ENCODE results near the gene TSPAN9. TPM values are rescaled to one million over a fixed set of nuclear protein-coding genes. Genes with fewer than 3 reads are reported as not detected.

TSPAN9 gene
- total and polyA plus RNA-seq, 4 donors: 27.6 to 40.1 (median 30.9) TPM

DNA sequence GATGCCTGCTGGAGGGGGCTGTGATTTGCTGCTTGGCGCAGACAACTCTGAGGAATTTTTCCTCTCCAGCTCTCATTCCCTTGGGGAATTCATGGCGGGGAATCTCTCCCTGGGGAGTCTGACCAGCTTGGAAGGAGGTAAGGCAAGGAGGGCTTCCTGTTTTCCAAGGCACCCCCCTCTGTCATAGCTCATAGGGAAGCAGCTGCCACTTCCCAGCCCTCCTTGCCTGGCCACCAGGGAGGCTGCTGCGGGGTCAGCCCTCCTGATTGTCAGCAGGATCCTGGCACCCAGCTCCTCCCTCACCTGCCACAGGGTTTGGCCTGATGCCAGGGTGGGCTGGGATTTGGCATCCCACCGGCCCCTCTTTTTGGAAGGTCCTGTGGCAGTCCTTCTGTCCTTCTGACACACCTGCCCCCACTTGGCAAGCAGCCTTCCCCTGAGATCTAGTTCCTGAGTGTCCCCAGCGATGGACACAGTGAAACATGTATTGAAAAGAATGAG, 74.9 kb downstream of the TSPAN9 start:
- H3K4me3 ChIP-seq (ENCODE audit: low read depth, low read length): no peak overlapping the region
- H3K36me3 ChIP-seq (ENCODE audit: control insufficient read depth, insufficient read depth, low read length): no peaks in the 10 kb centered on the region
- peak in 2 of 6 donors; percentile 45 to 67 for DNase-seq (ENCODE audit: low read depth in 4 of 6, low spot score in 6 of 6)
- H3K27me3 ChIP-seq (ENCODE audit: control insufficient read depth, insufficient read depth, low read length): no peaks in the 10 kb centered on the region
- H3K9me3 ChIP-seq (ENCODE audit: control insufficient read depth, insufficient read depth, low read length): no peaks in the 10 kb centered on the region
- peaks cover 66% of the 10 kb centered on the region for H3K4me1 ChIP-seq (ENCODE audit: control insufficient read depth, insufficient read depth, low read length)
- H3K27ac ChIP-seq (ENCODE audit: low read depth, low read length): peak overlapping the region; percentile 33
- 56% methylated on average over 2 of the region's 5 CpGs for WGBS (ENCODE audit: insufficient coverage)

DNA sequence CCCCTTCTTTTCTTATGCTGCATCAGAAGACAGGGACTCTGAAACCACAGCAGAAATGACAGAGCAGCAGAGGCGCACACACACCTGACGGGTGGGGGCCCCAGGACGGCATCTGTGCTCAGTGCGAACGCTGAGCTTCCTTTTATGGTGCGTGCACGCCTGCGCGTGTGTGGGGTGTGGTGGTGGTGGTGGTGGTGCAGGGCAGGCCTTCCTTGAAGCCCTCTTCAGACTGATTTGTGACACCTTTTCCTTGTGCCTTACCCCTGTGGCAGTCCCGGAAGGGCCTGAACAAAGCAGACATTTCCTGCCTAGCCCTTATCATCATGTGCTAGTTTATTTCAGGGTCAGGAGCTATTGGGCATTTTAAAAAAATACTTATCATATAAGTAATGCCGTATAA, 75.7 kb downstream of the TSPAN9 start:
- Histone ChIP-seq H3K9me3 (ENCODE audit: control insufficient read depth, insufficient read depth, low read length) (no peaks in the 10 kb centered on the region), H3K4me3 (ENCODE audit: low read depth, low read length) (no peak overlapping the region), H3K27ac (ENCODE audit: low read depth, low read length) (no peak overlapping the region), H3K4me1 (ENCODE audit: control insufficient read depth, insufficient read depth, low read length) (peaks cover 66% of the 10 kb centered on the region), H3K27me3 (ENCODE audit: control insufficient read depth, insufficient read depth, low read length) (no peaks in the 10 kb centered on the region), H3K36me3 (ENCODE audit: control insufficient read depth, insufficient read depth, low read length) (no peaks in the 10 kb centered on the region)
- no peak for DNase-seq (ENCODE audit: low read depth in 4 of 6, low spot score in 6 of 6)
- WGBS (ENCODE audit: insufficient coverage): 89% methylated on average over 9 of the region's 11 CpGs

DNA sequence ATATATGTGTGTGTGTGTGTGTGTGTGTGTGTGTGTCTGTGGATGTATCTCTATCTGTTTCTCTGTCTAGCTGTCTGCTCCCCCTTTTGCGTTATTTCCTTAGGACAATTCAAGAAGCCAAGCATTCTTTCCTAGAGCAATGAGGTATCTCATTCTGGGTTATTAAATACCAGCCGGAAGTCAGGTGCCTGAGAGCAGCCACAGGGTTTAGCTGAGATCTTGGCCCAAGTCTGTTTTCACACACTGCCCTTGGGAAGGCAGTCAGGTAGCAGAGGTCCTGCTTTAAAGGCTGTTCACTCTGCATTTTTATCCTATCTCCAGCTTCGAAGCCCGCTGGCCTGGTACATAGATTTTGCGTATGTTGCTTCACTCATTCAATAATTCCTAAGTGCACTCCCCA, 76.8 kb downstream of the TSPAN9 start:
- no peaks in the 10 kb centered on the region for H3K9me3 ChIP-seq (ENCODE audit: control insufficient read depth, insufficient read depth, low read length)
- H3K27me3 ChIP-seq (ENCODE audit: control insufficient read depth, insufficient read depth, low read length): no peaks in the 10 kb centered on the region
- no peaks in the 10 kb centered on the region for H3K36me3 ChIP-seq (ENCODE audit: control insufficient read depth, insufficient read depth, low read length)
- peaks cover 58% of the 10 kb centered on the region for H3K4me1 ChIP-seq (ENCODE audit: control insufficient read depth, insufficient read depth, low read length)
- no peak overlapping the region for H3K27ac ChIP-seq (ENCODE audit: low read depth, low read length)
- WGBS (ENCODE audit: insufficient coverage): 89% methylated on average over 4 of the region's 5 CpGs
- DNase-seq (ENCODE audit: low read depth in 4 of 6, low spot score in 6 of 6): no peak
- H3K4me3 ChIP-seq (ENCODE audit: low read depth, low read length): no peak overlapping the region

DNA sequence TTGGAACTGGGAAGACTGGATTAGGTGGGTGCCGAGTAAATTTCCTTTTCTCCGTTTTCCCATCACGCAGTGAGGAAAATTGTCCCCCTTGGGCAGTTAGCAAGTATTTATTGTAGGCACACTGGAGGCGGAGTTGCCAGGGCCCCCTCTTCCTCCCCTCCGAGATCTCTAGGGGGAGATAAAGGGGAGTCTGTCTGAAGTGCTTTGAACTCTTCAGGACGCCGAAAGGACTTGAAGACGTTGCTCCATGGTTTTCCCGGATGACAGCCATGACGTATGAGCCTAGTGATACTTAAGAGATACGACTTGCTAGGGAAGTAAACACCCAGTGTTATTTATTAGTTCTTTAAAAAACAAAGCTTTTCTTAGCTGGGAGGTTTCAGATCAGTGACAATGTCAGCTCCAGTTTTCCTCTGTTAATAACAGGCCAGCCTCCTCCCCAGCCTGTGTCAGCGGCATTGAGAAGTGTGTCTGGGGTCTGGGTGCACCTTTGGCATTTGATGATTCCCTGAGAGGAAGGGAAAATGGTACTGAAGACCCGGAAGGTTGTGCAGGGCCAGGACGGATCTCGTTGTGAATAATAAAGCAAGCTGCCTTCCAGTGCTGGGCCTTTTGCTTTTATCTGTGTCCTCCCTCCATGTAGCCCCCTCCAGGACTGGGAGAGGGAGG, 78.7 kb downstream of the TSPAN9 start:
- WGBS (ENCODE audit: insufficient coverage): no CpG with 5 or more reads among the region's 15 CpGs
- Histone ChIP-seq H3K4me3 (ENCODE audit: low read depth, low read length) (no peak overlapping the region), H3K4me1 (ENCODE audit: control insufficient read depth, insufficient read depth, low read length) (peaks cover 42% of the 10 kb centered on the region), H3K36me3 (ENCODE audit: control insufficient read depth, insufficient read depth, low read length) (no peaks in the 10 kb centered on the region), H3K9me3 (ENCODE audit: control insufficient read depth, insufficient read depth, low read length) (no peaks in the 10 kb centered on the region), H3K27ac (ENCODE audit: low read depth, low read length) (peak overlapping the region; percentile 45), H3K27me3 (ENCODE audit: control insufficient read depth, insufficient read depth, low read length) (no peaks in the 10 kb centered on the region)
- DNase-seq (ENCODE audit: low read depth in 4 of 6, low spot score in 6 of 6): peak in 1 of 6 donors; percentile 67

DNA sequence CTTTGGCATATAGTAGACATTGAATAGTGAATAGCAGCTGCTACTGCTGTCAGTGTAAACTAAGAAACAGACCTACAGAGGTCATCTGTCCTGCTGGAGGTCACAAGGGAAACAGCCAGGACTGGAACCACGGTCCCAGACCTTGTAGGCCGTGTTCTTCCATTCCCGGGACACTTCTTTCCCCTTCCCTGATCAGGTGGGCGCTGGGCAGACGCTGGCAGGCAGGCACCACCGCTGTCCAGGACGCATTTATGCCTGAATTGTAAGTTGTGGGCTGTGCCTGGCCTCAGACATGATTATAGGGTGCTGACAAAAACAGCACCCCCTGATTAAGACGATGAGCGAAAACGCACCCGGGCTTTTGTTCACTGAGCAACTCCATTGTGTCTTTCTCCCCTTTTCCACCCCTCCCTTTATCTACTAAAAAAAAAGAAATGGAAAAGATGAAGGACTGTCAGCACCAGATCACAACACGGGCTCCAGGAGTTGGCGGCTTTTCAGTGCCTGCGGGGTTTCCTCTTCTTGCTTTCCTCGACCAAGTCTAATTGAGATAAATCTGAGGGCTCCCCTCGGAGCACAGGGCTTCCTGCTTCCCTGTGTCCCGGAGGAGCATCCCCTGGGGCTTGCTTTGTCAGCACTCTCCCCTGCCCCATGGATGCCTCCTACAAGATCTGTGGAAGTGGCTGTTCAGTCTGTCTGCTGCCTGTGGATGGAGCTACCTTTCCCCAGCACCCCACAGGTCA, 80.6 kb downstream of the TSPAN9 start:
- H3K27ac ChIP-seq (ENCODE audit: low read depth, low read length): no peak overlapping the region

DNA sequence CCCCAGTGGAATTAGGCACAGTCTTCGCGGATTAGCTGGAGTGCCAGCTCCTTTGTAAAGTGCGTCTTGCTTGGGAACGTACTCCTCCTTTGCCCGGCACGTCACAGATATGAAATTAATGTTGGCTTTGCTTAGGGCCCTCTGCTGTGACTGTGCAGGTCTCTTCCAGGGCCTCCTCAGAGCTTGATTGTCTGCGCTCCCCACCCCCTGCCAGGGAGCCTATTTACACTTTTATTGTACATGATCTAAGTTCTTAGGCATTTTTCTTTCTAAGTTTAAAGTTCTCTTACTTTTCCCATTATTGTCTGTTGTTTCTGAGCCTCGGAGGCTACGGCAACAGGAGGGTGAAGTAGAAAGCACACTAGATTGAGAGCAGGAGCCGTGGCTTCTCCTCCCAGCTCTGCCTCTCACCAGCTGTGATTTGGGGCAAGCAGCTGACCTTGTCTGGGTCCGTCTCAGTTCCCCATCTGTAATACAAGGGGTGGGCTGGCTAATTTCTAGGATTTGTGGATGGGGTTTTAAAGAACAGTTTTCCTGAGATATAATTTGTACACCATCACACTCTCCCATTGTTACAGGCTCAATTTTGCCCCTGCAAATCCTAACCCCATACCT, 81.8 kb downstream of the TSPAN9 start:
- Histone ChIP-seq H3K4me1 (ENCODE audit: control insufficient read depth, insufficient read depth, low read length) (peaks cover 22% of the 10 kb centered on the region), H3K9me3 (ENCODE audit: control insufficient read depth, insufficient read depth, low read length) (peaks cover 3% of the 10 kb centered on the region), H3K4me3 (ENCODE audit: low read depth, low read length) (no peak overlapping the region), H3K27ac (ENCODE audit: low read depth, low read length) (peak overlapping the region; percentile 45), H3K36me3 (ENCODE audit: control insufficient read depth, insufficient read depth, low read length) (no peaks in the 10 kb centered on the region), H3K27me3 (ENCODE audit: control insufficient read depth, insufficient read depth, low read length) (no peaks in the 10 kb centered on the region)
- peak in 1 of 6 donors; percentile 50 for DNase-seq (ENCODE audit: low read depth in 4 of 6, low spot score in 6 of 6)
- WGBS (ENCODE audit: insufficient coverage): 68% methylated on average over 6 of the region's 11 CpGs

More for the DNA sequence above, 80.6 kb downstream of the TSPAN9 start:
- Histone ChIP-seq H3K4me1 (ENCODE audit: control insufficient read depth, insufficient read depth, low read length) (peaks cover 23% of the 10 kb centered on the region), H3K9me3 (ENCODE audit: control insufficient read depth, insufficient read depth, low read length) (peaks cover 3% of the 10 kb centered on the region), H3K36me3 (ENCODE audit: control insufficient read depth, insufficient read depth, low read length) (no peaks in the 10 kb centered on the region), H3K27me3 (ENCODE audit: control insufficient read depth, insufficient read depth, low read length) (no peaks in the 10 kb centered on the region), H3K4me3 (ENCODE audit: low read depth, low read length) (no peak overlapping the region)
- WGBS (ENCODE audit: insufficient coverage): 58% methylated on average over 7 of the region's 17 CpGs
- DNase-seq (ENCODE audit: low read depth in 4 of 6, low spot score in 6 of 6): peak in 1 of 6 donors; percentile 61

DNA sequence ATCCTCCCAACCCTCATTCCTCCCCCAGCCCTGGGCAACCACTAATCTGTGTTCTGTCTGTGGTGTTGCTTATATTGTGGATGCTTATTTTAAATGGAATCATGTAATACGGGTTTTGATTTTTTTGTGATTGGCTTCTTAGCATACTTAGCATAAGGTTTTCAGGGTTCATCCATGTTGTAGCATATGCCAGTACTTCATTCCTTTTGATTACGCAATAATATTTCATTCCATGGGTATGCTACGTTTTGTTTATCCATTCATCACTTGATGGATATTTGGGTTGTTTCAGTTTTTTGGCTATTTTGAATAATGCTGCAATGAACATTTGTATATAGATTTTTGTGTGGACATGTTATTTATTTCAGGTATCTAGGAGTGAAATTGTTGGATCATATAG, 82.9 kb downstream of the TSPAN9 start:
- Histone ChIP-seq H3K27ac (ENCODE audit: low read depth, low read length) (no peak overlapping the region), H3K4me3 (ENCODE audit: low read depth, low read length) (no peak overlapping the region), H3K9me3 (ENCODE audit: control insufficient read depth, insufficient read depth, low read length) (peaks cover 3% of the 10 kb centered on the region), H3K27me3 (ENCODE audit: control insufficient read depth, insufficient read depth, low read length) (no peaks in the 10 kb centered on the region), H3K4me1 (ENCODE audit: control insufficient read depth, insufficient read depth, low read length) (peaks cover 13% of the 10 kb centered on the region), H3K36me3 (ENCODE audit: control insufficient read depth, insufficient read depth, low read length) (no peaks in the 10 kb centered on the region)
- no peak for DNase-seq (ENCODE audit: low read depth in 4 of 6, low spot score in 6 of 6)
- no CpG with 5 or more reads among the region's 3 CpGs for WGBS (ENCODE audit: insufficient coverage)

DNA sequence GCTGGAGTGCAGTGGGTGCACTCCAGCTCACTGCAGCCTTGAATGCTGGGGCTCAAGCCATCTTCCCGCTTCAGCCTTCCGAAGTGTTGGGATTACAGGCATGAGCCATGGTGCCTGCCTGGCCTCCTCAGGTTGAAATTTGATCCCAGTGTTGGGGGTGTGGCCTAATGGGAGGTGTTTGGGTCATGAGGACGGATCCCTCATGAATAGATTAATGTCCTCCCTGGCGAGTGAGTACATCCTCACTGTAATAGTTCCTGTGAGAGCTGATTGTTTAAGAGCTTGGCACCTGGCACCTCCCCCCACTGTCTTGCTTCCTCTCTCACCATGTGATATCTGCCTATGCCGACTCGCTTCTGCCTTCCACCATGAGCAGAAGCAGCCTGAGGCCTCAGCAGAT, 84.7 kb downstream of the TSPAN9 start:
- H3K4me3 ChIP-seq (ENCODE audit: low read depth, low read length): no peak overlapping the region
- WGBS (ENCODE audit: insufficient coverage): 93% methylated on average over 4 of the region's 6 CpGs
- no peaks in the 10 kb centered on the region for H3K27me3 ChIP-seq (ENCODE audit: control insufficient read depth, insufficient read depth, low read length)
- DNase-seq (ENCODE audit: low read depth in 4 of 6, low spot score in 6 of 6): no peak
- H3K36me3 ChIP-seq (ENCODE audit: control insufficient read depth, insufficient read depth, low read length): no peaks in the 10 kb centered on the region
- H3K27ac ChIP-seq (ENCODE audit: low read depth, low read length): no peak overlapping the region
- peaks cover 6% of the 10 kb centered on the region for H3K4me1 ChIP-seq (ENCODE audit: control insufficient read depth, insufficient read depth, low read length)
- peaks cover 3% of the 10 kb centered on the region for H3K9me3 ChIP-seq (ENCODE audit: control insufficient read depth, insufficient read depth, low read length)

DNA sequence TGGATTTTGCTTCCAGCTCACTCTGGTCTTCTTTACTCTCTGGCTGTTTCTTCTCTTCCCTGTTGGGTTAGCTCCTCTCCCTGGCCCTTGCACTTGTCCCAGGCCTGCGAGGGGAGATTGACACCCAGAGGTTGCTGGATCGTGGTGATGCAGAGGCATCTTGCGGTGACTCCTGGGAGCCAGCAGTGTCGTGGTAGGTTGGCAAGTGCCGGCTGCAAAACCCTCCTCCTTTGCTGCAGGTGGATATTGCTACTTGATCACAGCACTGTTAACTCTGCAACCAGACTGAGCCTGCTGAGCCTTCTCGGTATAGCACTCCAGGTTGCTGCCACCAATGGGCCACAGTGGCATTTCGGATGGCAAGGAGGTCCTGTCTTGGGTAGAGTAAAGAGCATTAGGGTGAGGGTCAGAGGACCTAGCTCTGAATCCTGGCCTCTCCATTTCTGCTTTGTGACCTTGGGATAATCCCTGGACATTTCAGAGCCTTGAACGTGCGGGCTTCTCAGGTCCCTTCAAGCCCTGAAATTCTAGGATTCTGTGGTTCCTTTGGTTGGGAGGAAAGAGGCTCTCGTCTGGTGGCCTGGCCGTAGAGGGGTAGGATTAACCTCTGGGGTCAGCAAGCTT, 87.4 kb downstream of the TSPAN9 start:
- no peak for DNase-seq (ENCODE audit: low read depth in 4 of 6, low spot score in 6 of 6)
- Histone ChIP-seq H3K9me3 (ENCODE audit: control insufficient read depth, insufficient read depth, low read length) (peaks cover 3% of the 10 kb centered on the region), H3K4me3 (ENCODE audit: low read depth, low read length) (no peak overlapping the region), H3K27me3 (ENCODE audit: control insufficient read depth, insufficient read depth, low read length) (no peaks in the 10 kb centered on the region), H3K27ac (ENCODE audit: low read depth, low read length) (no peak overlapping the region), H3K4me1 (ENCODE audit: control insufficient read depth, insufficient read depth, low read length) (peaks cover 23% of the 10 kb centered on the region), H3K36me3 (ENCODE audit: control insufficient read depth, insufficient read depth, low read length) (no peaks in the 10 kb centered on the region)
- WGBS (ENCODE audit: insufficient coverage): 82% methylated on average over 11 of the region's 11 CpGs

All from spinal cord (tissue), 10 donors.